Nephron progenitor cell (in vitro differentiated cells): ENCODE measurements around the gene G6PC2.

Source experiments
- DNase-seq: peaks from one replicate; pipeline ENCODE4 v3.0.0; 2021
- H3K27ac Mint-ChIP-seq: 2 replicates; pipeline ENCODE4 v1.8.0; 2021; ENCODE audit warnings: mild to moderate bottlenecking, moderate library complexity, mixed read lengths
- H3K27me3 Mint-ChIP-seq: 2 replicates; pipeline ENCODE4 v1.8.0; 2021; ENCODE audit warnings: mild to moderate bottlenecking, low read depth, mixed read lengths; ENCODE audit not compliant: poor library complexity
- H3K36me3 Mint-ChIP-seq: 2 replicates; pipeline ENCODE4 v1.8.0; 2021; ENCODE audit warnings: low read depth, mixed read lengths
- H3K4me1 Mint-ChIP-seq: 2 replicates; pipeline ENCODE4 v1.8.0; 2021; ENCODE audit warnings: mixed read lengths
- H3K4me3 Mint-ChIP-seq: 2 replicates; pipeline ENCODE4 v1.8.0; 2021; ENCODE audit warnings: mild to moderate bottlenecking, moderate library complexity, mixed read lengths
- H3K9me3 Mint-ChIP-seq: 2 replicates; pipeline ENCODE4 v1.8.0; 2021; ENCODE audit warnings: mild to moderate bottlenecking, moderate library complexity, mixed read lengths
- CTCF ChIP-seq: fragments of 200-600 bp; sonication (generic); IDR thresholded peaks from 2 replicates; pipeline ENCODE4 v1.5.0; 2021; ENCODE audit warnings: antibody characterized with exemption

Gene G6PC2

GRCh38 chr2:168901003-168901402 is at the start of gene G6PC2:
Gene G6PC2 (plus strand): TSS chr2:168901291. CDS start chr2:168901332, 41 bp downstream.
- no peaks in the 10 kb centered on the region for H3K9me3 Mint-ChIP-seq
- H3K4me1 Mint-ChIP-seq, result no peaks in the 10 kb centered on the region
- no peak for DNase-seq
- H3K36me3 Mint-ChIP-seq, result no peaks in the 10 kb centered on the region
- no peak for TF ChIP-seq CTCF
- H3K27me3 Mint-ChIP-seq, result no peaks in the 10 kb centered on the region
- H3K4me3 Mint-ChIP-seq, result no peak within 1 kb of the TSS
- H3K27ac Mint-ChIP-seq, result no peak within 1 kb of the TSS

DNA sequence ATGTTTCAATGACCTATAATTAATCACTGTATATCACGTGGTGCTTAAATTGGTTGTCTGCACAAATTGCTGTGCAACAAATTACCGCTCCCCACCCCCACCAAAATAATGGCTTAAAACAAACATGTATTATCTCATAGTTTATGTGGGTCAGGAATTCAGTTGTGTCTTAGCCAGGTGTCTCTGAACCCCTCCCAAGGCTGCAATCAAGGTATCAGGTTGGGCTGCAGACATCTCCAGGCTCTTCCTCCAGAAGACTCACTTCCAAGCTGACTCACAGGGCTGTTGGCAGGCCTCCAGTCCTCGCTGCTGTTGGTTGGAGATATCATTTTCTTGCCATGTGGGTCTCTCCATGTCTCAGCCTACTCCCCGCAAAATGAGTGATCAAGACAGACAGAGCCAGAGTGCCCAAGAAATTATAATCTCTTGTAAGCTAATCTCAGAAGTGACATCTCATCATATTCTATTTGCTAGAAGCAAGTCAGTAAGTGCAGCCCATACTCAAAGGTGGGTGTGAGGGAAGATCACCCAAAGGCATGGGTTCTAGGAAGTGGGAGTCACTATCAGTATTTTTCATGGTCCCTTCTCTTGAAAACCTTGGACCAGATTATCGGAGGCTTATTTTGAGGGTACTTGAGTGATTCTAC is 49.3 kb upstream of the G6PC2 start:
- no peaks in the 10 kb centered on the region for H3K9me3 Mint-ChIP-seq

DNA sequence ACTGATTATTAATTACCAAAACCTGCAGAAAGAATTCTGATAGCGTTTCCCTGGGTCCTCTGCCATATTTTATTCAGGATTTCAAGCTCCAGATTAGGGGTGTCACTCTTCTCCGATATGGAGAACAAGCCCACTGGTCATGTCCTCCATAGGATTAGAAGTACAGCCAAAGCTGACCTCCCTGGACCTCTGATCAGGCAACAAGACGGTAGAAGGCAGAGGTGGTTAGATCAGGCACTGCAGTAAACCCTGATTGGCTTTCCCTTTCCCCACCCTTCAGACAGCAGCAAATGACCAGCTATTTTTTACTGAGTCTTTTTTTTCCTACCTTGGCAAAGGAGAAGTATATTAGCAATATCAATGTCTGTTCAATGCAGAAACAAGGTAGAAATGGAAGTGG is 48.6 kb upstream of the G6PC2 start:
- H3K9me3 Mint-ChIP-seq, result no peaks in the 10 kb centered on the region
- DNase-seq, result no peak
- peaks cover 53% of the 10 kb centered on the region for H3K36me3 Mint-ChIP-seq
- no peaks in the 10 kb centered on the region for H3K27me3 Mint-ChIP-seq
- no peak for TF ChIP-seq CTCF
- H3K4me3 Mint-ChIP-seq, result no peak overlapping the region
- H3K27ac Mint-ChIP-seq, result no peak overlapping the region
- H3K4me1 Mint-ChIP-seq, result peaks cover 5% of the 10 kb centered on the region

More for the DNA sequence above, 49.3 kb upstream of the G6PC2 start:
- TF ChIP-seq CTCF, result no peak
- Mint-ChIP-seq H3K4me1 (peaks cover 5% of the 10 kb centered on the region), H3K36me3 (peaks cover 46% of the 10 kb centered on the region), H3K27me3 (no peaks in the 10 kb centered on the region), H3K27ac (no peak overlapping the region), H3K4me3 (no peak overlapping the region)
- DNase-seq, result no peak

DNA sequence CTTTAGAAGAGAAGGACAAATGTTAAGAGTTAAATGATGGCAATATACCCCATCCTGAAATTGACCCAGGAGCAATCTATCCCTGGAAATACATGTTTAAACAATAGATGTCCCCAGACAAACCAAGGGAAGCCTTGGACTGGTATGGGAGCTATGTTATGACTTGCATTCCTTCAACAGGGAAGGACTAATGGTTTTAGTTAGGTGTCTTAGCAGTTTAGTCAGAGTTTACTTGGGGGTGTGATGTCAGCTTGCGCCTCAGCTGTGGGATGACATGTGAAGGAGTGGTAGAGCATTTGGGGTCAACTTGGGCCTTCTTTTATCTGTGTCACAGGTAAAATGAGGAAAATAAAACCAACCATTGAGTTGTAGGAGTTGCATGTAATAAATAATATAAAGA is 47.6 kb upstream of the G6PC2 start:
- no peak for DNase-seq
- no peak for TF ChIP-seq CTCF
- H3K27ac Mint-ChIP-seq, result no peak overlapping the region
- H3K4me1 Mint-ChIP-seq, result peaks cover 3% of the 10 kb centered on the region
- H3K4me3 Mint-ChIP-seq, result no peak overlapping the region
- H3K9me3 Mint-ChIP-seq, result no peaks in the 10 kb centered on the region
- peaks cover 54% of the 10 kb centered on the region for H3K36me3 Mint-ChIP-seq
- no peaks in the 10 kb centered on the region for H3K27me3 Mint-ChIP-seq

GRCh38 chr2:168854651-168855050 is 46.4 kb upstream of the G6PC2 start:
- no peaks in the 10 kb centered on the region for H3K27me3 Mint-ChIP-seq
- no peaks in the 10 kb centered on the region for H3K4me1 Mint-ChIP-seq
- peaks cover 54% of the 10 kb centered on the region for H3K36me3 Mint-ChIP-seq
- no peak overlapping the region for H3K27ac Mint-ChIP-seq
- TF ChIP-seq CTCF, result no peak
- H3K9me3 Mint-ChIP-seq, result no peaks in the 10 kb centered on the region
- no peak for DNase-seq
- no peak overlapping the region for H3K4me3 Mint-ChIP-seq

DNA sequence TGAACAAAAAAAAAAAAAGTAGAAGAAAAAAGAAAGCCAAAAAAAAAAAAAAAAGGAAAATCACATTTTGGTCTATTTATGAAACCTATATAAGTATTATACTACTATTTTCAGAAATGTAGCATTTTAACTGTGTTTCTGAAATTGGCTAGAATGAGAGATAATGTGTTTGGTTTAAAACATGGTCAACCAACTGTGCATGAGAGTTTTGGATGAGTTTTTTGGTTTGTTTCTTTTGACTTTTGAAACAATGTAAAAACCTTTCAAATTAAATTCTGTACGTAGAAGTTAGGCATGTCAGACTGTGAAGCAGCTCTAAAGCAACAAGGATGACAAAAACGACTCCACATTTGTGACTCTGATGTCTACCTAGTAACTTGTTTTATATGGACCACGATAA is 45.5 kb upstream of the G6PC2 start:
- no peaks in the 10 kb centered on the region for H3K27me3 Mint-ChIP-seq
- H3K27ac Mint-ChIP-seq, result no peak overlapping the region

More for the DNA sequence above, 45.5 kb upstream of the G6PC2 start:
- H3K4me1 Mint-ChIP-seq, result no peaks in the 10 kb centered on the region
- H3K4me3 Mint-ChIP-seq, result no peak overlapping the region
- no peaks in the 10 kb centered on the region for H3K9me3 Mint-ChIP-seq
- peaks cover 54% of the 10 kb centered on the region for H3K36me3 Mint-ChIP-seq
- no peak for DNase-seq
- TF ChIP-seq CTCF, result no peak
